HG02588 (cell line): ENCODE results near the gene KIF26A.

Experiments
- ATAC-seq: cut with Tn5 transposase; IDR thresholded peaks from one replicate; pipeline ENCODE4 v1.9.1; 2021; ENCODE audit warnings: mild to moderate bottlenecking, moderate library complexity; ENCODE audit not compliant: unreplicated experiment

Gene KIF26A

GRCh38 chr14:104155513-104155912 lies 17.1 kb downstream of the KIF26A start:
- ATAC-seq = no peak

- ATAC-seq = no peak
These were observed 17.8 kb downstream of the KIF26A start for GRCh38 chr14:104156142-104156541.

DNA sequence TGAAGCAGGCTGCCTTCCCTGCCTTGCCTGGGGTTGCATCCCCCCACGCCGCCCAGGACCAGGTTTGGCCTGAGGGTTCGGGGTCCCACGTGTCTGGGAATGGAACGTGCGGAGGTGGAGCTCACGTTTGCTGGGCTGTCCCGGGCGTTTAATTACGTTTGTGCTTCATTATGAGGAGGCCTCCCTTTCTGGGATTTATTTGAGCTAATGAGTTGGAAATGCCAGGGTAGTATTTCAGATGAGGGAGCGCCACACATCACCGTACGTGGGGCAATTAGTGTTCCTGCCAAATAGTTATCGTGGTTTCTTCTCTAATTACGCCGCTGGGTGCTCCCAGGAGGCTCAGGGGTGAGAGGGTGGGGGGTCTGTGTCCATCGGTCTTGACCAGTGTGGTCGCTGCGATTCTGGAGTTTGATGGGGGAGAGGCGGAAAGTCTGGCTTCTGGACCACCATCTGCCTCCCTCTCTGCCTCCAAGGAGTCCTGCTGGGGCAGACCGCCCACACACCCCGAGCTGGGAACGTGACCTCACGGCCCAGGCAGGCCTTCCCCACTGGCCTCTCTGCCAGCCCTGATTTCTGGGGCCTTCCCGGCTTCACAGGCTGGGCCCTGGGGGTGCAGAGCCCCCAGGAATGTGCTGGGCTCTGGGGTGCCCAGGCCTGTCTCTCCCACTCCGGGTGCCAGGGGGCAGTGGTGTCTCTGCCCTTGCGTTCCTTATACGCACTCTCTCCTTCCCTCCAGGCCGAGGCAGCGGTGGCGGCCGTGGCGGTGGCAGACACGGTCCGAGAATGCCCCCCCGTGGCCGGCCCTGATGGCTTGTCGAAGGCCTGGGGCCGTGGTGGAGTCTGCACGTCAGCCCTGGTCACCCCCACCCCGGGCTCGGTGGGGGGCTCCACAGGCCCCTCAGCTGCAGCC lies 18.9 kb downstream of the KIF26A start:
- ATAC-seq = no peak

- ATAC-seq = no peak
These were observed 20.7 kb downstream of the KIF26A start for GRCh38 chr14:104158827-104159798.

- ATAC-seq = no peak
These were observed 21.6 kb downstream of the KIF26A start for GRCh38 chr14:104159990-104160389.

- ATAC-seq = no peak
These were observed 23.4 kb downstream of the KIF26A start for GRCh38 chr14:104161602-104162367.

DNA sequence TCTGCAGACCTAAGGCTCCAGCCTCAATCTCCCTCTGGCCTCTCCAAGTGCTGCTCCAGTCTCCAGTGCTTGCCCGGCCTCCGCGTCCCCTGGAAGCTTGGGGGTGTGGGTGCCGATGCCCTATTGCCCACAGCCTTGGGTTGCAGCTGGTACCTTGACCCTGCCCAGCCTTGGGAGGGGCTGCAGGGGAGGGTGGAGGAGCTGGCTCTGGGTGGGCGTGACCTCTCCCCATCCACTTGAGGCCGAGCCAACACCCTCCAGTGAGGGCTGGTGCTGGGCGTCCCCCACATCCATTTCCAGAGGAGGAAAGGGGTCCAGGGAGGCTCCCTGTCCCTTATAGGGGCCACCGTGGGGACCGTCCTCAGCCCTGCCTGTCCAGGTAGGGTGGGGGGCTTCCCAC lies 24.1 kb downstream of the KIF26A start:
- no peak for ATAC-seq

GRCh38 chr14:104163541-104163940 lies 25.2 kb downstream of the KIF26A start:
- no peak for ATAC-seq

DNA sequence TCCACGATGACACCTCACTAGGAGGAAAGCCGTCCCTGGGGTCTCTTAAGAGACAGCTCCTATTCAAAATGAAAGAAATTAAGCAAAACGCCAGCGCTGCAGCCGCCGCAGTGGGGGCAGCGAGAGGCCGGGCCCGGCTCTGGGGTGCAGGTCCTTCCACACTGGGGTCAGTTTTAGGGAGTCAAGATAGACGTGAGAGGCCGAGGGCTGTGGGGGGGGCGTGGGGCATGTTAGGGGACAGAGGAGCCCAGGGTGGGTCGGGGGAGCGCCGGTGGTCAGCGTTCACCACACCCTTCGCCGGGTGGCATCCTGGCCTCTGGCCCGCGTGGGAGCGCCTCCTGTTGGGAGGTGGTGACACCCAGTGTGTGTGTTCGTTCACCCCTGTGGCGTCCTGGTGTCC lies 25.7 kb downstream of the KIF26A start:
- no peak for ATAC-seq

- ATAC-seq = no peak
These were observed 26.1 kb downstream of the KIF26A start for GRCh38 chr14:104164512-104164911.

GRCh38 chr14:104166698-104167097 lies 28.3 kb downstream of the KIF26A start:
- ATAC-seq = no peak

- ATAC-seq = no peak
These were observed 30.2 kb downstream of the KIF26A start for GRCh38 chr14:104168603-104169002.

DNA sequence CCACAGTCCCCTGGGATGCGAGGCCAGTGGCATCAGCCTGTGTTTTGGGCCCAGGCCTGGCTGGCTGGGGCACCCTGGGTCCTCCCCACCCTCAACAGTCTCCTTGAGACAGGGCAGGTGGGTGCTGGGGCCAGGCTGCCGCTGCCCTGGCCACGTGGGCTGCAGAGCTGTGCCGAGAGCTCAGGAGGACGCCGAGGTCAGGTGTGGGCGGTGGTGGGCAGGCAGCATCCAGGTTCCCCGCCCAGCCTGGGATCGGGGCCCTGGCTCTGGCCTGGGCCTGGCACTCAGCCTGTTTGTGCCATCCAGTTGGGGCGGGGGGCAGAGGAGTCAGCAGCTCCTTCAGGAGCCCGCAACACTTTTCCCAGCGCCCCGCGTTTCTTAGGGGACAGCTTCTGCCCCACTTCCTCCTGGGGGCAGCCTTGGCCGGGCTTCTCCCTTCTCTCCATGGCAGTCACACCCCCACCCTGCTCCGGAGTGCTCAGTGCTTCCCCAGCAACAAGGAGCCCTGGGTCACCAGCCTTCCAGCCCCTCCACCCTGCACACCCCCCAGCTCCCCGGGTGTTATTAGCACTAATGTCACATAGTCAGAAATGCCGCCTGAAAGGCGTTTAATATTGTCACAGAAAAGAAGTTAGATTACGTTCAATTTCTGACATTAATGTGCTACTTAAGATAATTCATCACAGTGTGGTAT lies 30.8 kb downstream of the KIF26A start:
- ATAC-seq = no peak

- ATAC-seq = no peak
These were observed 31.5 kb downstream of the KIF26A start for GRCh38 chr14:104169699-104170479.

GRCh38 chr14:104171029-104171697 lies 32.8 kb downstream of the KIF26A start:
- no peak for ATAC-seq

- no peak for ATAC-seq
These were observed 33.5 kb downstream of the KIF26A start for GRCh38 chr14:104171895-104172294.

DNA sequence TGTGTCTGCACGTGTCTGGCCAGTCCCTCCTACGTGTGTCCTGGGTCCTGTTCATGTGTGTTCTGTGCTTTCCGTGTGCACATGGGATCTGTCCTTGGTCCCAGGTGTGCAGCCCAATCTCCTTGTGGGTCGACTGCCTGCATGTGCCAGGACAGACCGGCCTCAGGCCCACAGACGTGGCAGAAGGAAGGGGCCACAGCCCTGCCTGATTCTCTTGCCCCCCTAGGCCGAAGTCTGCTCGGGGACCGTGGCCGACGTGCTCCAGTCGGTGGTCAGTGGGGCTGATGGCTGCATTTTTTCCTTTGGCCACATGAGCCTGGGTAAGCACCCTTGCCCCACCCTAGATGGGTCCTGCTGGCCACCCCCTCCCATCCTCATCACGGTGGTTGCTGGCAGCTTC lies 34.0 kb downstream of the KIF26A start:
- ATAC-seq = no peak

- ATAC-seq = no peak
These were observed 34.5 kb downstream of the KIF26A start for GRCh38 chr14:104172880-104173279.

- no peak for ATAC-seq
These were observed 35.7 kb downstream of the KIF26A start for GRCh38 chr14:104174051-104174450.
